ENCODE data around the gene AKNAD1. TPM values are rescaled to one million over a fixed set of nuclear protein-coding genes. Genes with fewer than 3 reads are reported as not detected.

Gene AKNAD1
- total and polyA plus RNA-seq, 2 of the 8 experiments (the other 6 are each of a cell fraction or from before 2014, with no cell fraction given): not detected

DNA sequence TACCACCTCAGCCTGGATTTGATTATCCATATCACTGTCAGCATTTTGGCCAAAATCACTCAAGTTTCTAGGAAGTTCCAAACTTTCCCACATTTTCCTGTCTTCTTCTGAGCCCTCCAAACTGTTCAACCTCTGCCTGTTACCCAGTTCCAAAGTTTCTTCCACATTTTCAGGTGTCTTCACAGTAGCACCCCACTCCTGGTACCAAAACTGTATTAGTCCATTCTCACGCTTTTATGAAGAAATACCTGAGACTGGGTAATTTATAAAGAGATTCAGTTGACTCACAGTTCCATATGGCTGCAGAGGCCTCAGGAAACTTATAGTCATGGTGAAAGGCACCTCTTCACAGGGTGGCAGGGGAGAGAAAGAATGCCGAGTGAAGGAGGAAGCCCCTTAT is 71.0 kb downstream of the AKNAD1 start:
- Histone ChIP-seq H2BK15ac (ENCODE audit: low read length) (no peak overlapping the region), H3K79me2 (ENCODE audit: control insufficient read depth in 1 of 2, insufficient read depth in 2 of 2, low read length in 2 of 2) (no peaks in the 10 kb centered on the region), H3K36me3 (ENCODE audit: control insufficient read depth in 2 of 4, insufficient read depth in 4 of 4, low read length in 3 of 4) (peaks cover 2 to 40% (median 18%) of the 10 kb centered on the region in 4 experiments; a peak in 5 of 8 replicates), H3K23me2 (ENCODE audit: low read depth, low read length) (no peaks in the 10 kb centered on the region), H2BK20ac (ENCODE audit: low read length) (no peak overlapping the region), H3K4ac (replicated peaks; ENCODE audit: insufficient read length, low read depth, low read length) (no peak overlapping the region), H4K20me1 (replicated peaks in 1 of 2; ENCODE audit: control insufficient read depth in 1 of 2, insufficient read depth in 2 of 2, low read length in 2 of 2) (no peaks in the 10 kb centered on the region), H3K27me3 (replicated peaks in 1 of 4; ENCODE audit: control insufficient read depth in 3 of 4, extremely low read depth in 1 of 4, insufficient read depth in 3 of 4, low read length in 3 of 4) (no peaks in the 10 kb centered on the region), H2BK5ac (ENCODE audit: low read depth, low read length) (no peak overlapping the region), H3K79me1 (ENCODE audit: low read depth, low read length) (no peaks in the 10 kb centered on the region), H4K91ac (replicated peaks; ENCODE audit: insufficient read length, low read length) (no peak overlapping the region), H3K4me3 (ENCODE audit: extremely low read depth in 1 of 4, insufficient read depth in 2 of 4, low read depth in 3 of 4, low read length in 4 of 4) (no peak overlapping the region), H4K8ac (ENCODE audit: extremely low read depth, insufficient read depth, low read length) (no peak overlapping the region), H4K5ac (ENCODE audit: insufficient read length, low read depth, low read length) (no peak overlapping the region), H2AK5ac (ENCODE audit: low read depth, low read length) (no peak overlapping the region), H3K9me3 (ENCODE audit: insufficient read depth in 2 of 2, low read depth in 1 of 2, low read length in 1 of 2) (peaks cover 25 to 28% of the 10 kb centered on the region in 2 experiments), H2BK120ac (replicated peaks; ENCODE audit: low read depth, low read length) (no peak overlapping the region), H3K27ac (ENCODE audit: low read depth, low read length) (no peak overlapping the region), H2BK12ac (ENCODE audit: low read depth, low read length) (no peak overlapping the region), H3K4me1 (replicated peaks in 1 of 4; ENCODE audit: control insufficient read depth in 3 of 4, insufficient read depth in 4 of 4, low read length in 3 of 4) (no peaks in the 10 kb centered on the region), H3K18ac (ENCODE audit: extremely low read depth, low read length) (no peak overlapping the region), H3K23ac (ENCODE audit: insufficient read length) (no peak overlapping the region), H3K56ac (replicated peaks; ENCODE audit: insufficient read length, low read depth, low read length) (no peak overlapping the region), H3K9ac (replicated peaks in 1 of 4; ENCODE audit: extremely low read depth in 1 of 4, low read depth in 3 of 4, low read length in 3 of 4) (no peak overlapping the region), H3K14ac (ENCODE audit: insufficient read length) (no peak overlapping the region), H2AFZ (ENCODE audit: low read length) (no peak overlapping the region), H3K4me2 (ENCODE audit: insufficient read depth in 1 of 2, low read depth in 2 of 2, low read length in 2 of 2) (no peak overlapping the region)
- no peak for FAIRE-seq
- WGBS, 2 experiments (ENCODE audit: extremely low coverage in 1 of 2, insufficient coverage in 1 of 2, insufficient read length in 1 of 2, insufficient replicate concordance in 2 of 2, low coverage in 1 of 2, low lambda C conversion rate in 2 of 2, missing lambda C conversion rate in 1 of 2): 87% methylated on average over 2 of the region's 2 CpGs; no CpG with 5 or more reads in 1 of the 2 experiments
- DNase-seq (ENCODE audit: low read depth in 1 of 2, low spot score in 2 of 2): no peak
- CTCF ChIA-PET (ENCODE audit: partially characterized antibody): no interaction called here
- no peak for TF ChIP-seq TAF1 (IDR thresholded peaks at IDR 0.05; ENCODE audit: low read depth, low read length)
- POLR2A ChIA-PET (ENCODE audit: partially characterized antibody): no interaction called here
